K562 (cell line): ENCODE data around the gene NSMCE1. TPM values are rescaled to one million over a fixed set of nuclear protein-coding genes. Genes with fewer than 3 reads are reported as not detected.

Experiments used
- ATAC-seq: fragments of 200-7000 bp; cut with Tn5 transposase; 3 replicates; pipeline ENCODE4 v1.9.1; 2020; ENCODE audit warnings: moderate library complexity
- BruUV-seq: library from RNA; stranded (reverse); fragments of 400-500 nt; replicated peaks from 2 replicates; lab custom pipeline; 2021; lab: Mats Ljungman, UMichigan
- CTCF ChIA-PET: fragments of 300-600 bp; formaldehyde crosslinking; extraction: SDS; loops from one replicate; lab custom pipeline; 2021; ENCODE audit warnings: low intra/inter-chr PET ratio; lab: Yijun Ruan, JAX
- POLR2A ChIA-PET: fragments of 300-600, 350-650 bp; sonication (Branson Sonifier 250); formaldehyde crosslinking; extraction: SDS; loops from one replicate; lab custom pipeline; 2021; ENCODE audit warnings: antibody characterized with exemption, inconsistent platforms; lab: Yijun Ruan, JAX
- DNase-seq, 4 experiments: peaks; one replicate each; pipeline versions ENCODE4 v3.0.0 to v3.0.0-alpha.2; 2011 to 2018; ENCODE audit warnings: low spot score in 3 of 4, mixed read lengths in 3 of 4; ENCODE audit errors: extremely low read depth in 1 of 4
- FAIRE-seq: peaks from 2 replicates; lab custom pipeline; 2011; peaks lifted over from hg19 to GRCh38; lab: Jason Lieb, UNC
- H2AFZ ChIP-seq: 2 replicates; pipeline ENCODE4 v1.6.0; 2011; ENCODE audit warnings: low read depth, low read length, control low read depth, inconsistent platforms
- H3K27ac ChIP-seq: fragments of 200-600 bp; 3 replicates; pipeline ENCODE4 v1.8.0; 2011; ENCODE audit warnings: low read depth, mild to moderate bottlenecking, control low read depth, inconsistent platforms, low read length, moderate library complexity, mixed read lengths; ENCODE audit errors: extremely low read depth
- H3K27me3 ChIP-seq, 2 experiments: fragments of 300-600 bp in 1 of 2; 2 replicates in 1 of 2; 3 replicates in 1 of 2; pipeline versions ENCODE4 v1.6.0 to v1.8.0; 2011; ENCODE audit warnings: inconsistent platforms in 2 of 2, low read length in 2 of 2, mild to moderate bottlenecking in 1 of 2, mixed read lengths in 1 of 2, moderate library complexity in 1 of 2; ENCODE audit not compliant: control insufficient read depth in 2 of 2, insufficient read depth in 2 of 2
- H3K36me3 ChIP-seq: fragments of 300-600 bp; 3 replicates; pipeline ENCODE4 v1.8.0; 2011; ENCODE audit warnings: mild to moderate bottlenecking, low read length, inconsistent platforms; ENCODE audit not compliant: control insufficient read depth, insufficient read depth
- H3K4me1 ChIP-seq, 2 experiments: fragments of 200-600 bp in 1 of 2; replicated peaks in 1 of 2; 2 replicates in 1 of 2; 3 replicates in 1 of 2; pipeline versions ENCODE4 v1.5.1 to v1.8.0; 2011; ENCODE audit warnings: inconsistent platforms in 2 of 2, low read length in 2 of 2, mild to moderate bottlenecking in 1 of 2, mixed read lengths in 1 of 2, moderate library complexity in 1 of 2; ENCODE audit not compliant: control insufficient read depth in 2 of 2, insufficient read depth in 2 of 2
- H3K4me2 ChIP-seq: 2 replicates; pipeline ENCODE4 v1.6.1; 2011; ENCODE audit warnings: low read length, control low read depth, inconsistent platforms, mixed read lengths; ENCODE audit not compliant: insufficient read depth
- H3K4me3 ChIP-seq: fragments of 200-600 bp; sonication (generic), shearing (Covaris generic); 2 replicates; pipeline ENCODE4 v1.5.1; 2016; ENCODE audit warnings: control low read depth, inconsistent platforms
- H3K79me2 ChIP-seq: fragments of 200-600 bp; 3 replicates; pipeline ENCODE4 v1.8.0; 2011; ENCODE audit warnings: low read length, inconsistent platforms; ENCODE audit not compliant: control insufficient read depth, insufficient read depth
- H3K9ac ChIP-seq, 2 experiments: 2 replicates each; pipeline versions ENCODE4 v1.6.0 to v1.6.1; 2011; ENCODE audit warnings: low read depth in 2 of 2, low read length in 2 of 2, control low read depth in 1 of 2, inconsistent platforms in 1 of 2, mild to moderate bottlenecking in 1 of 2, mixed read lengths in 1 of 2; ENCODE audit not compliant: insufficient read depth in 1 of 2
- H3K9me1 ChIP-seq: one replicate; pipeline ENCODE4 v1.6.0; 2011; ENCODE audit warnings: inconsistent platforms, mild to moderate bottlenecking, low read length, moderate library complexity; ENCODE audit not compliant: control insufficient read depth, insufficient read depth
- H3K9me3 ChIP-seq: replicated peaks from 2 replicates; pipeline ENCODE4 v1.5.1; 2011; ENCODE audit warnings: low read depth, low read length, inconsistent platforms; ENCODE audit not compliant: control insufficient read depth, insufficient read depth
- H4K20me1 ChIP-seq: replicated peaks from 2 replicates; pipeline ENCODE4 v1.6.1; 2011; ENCODE audit warnings: low read length, inconsistent platforms, mixed read lengths; ENCODE audit not compliant: control insufficient read depth, insufficient read depth
- ARID3B ChIP-seq: fragments of 250-450 bp; sonication (Bioruptor Pico); IDR thresholded peaks from 2 replicates; pipeline ENCODE4 v1.4.0; 2020; ENCODE audit warnings: borderline replicate concordance
- ELK3 ChIP-seq: fragments of 450-650 bp; formaldehyde crosslinking; IDR thresholded peaks from 2 replicates; pipeline ENCODE4 v1.4.0; 2020; ENCODE audit warnings: mild to moderate bottlenecking
- EWSR1 ChIP-seq: fragments of 450-650 bp; IDR thresholded peaks from 2 replicates; pipeline ENCODE4 v1.6.1; 2018; ENCODE audit warnings: borderline replicate concordance, mild to moderate bottlenecking, low read depth, moderate library complexity; ENCODE audit not compliant: partially characterized antibody
- JUN ChIP-seq, 2 experiments: sonication (generic) in 1 of 2; formaldehyde crosslinking in 1 of 2; IDR thresholded peaks; 2 replicates each; pipeline versions ENCODE4 v1.6.1 to v1.8.0; 2012 to 2022; ENCODE audit warnings: borderline replicate concordance in 2 of 2, mild to moderate bottlenecking in 2 of 2, improper control_type of control experiment in 1 of 2, low read depth in 1 of 2, low read length in 1 of 2, missing genetic modification reagents in 1 of 2
- VEZF1 ChIP-seq: fragments of 200-800 bp; sonication (Bioruptor generic); IDR thresholded peaks from 2 replicates; pipeline ENCODE4 v1.6.1; 2017; ENCODE audit warnings: missing genetic modification characterization, missing compliant biosample characterization
- ZNF133 ChIP-seq: fragments of 250-450 bp; sonication (Bioruptor Pico); IDR thresholded peaks from 2 replicates; pipeline ENCODE4 v1.4.0; 2020; ENCODE audit warnings: mild to moderate bottlenecking
- ZSCAN32 ChIP-seq: fragments of 450-650 bp; formaldehyde crosslinking; IDR thresholded peaks from 2 replicates; pipeline ENCODE4 v1.4.0; 2020; ENCODE audit warnings: mild to moderate bottlenecking, moderate library complexity
- WGBS: fragments of 100-300 bp; shearing (Covaris generic); methylation state at CpG from one replicate; pipeline ENCODE4 v1.1.6; 2016; ENCODE audit warnings: low coverage, mixed read lengths; ENCODE audit not compliant: insufficient coverage; ENCODE audit errors: missing lambda C conversion rate; 5-methylcytosine and 5-hydroxymethylcytosine counted together
- in situ Hi-C: fragments of 300-500 bp; cut with MboI; formaldehyde crosslinking; loops from 4 replicates; pipeline ENCODE4 v1.15.0; 2018; ENCODE audit warnings: inconsistent platforms, mixed read lengths
- intact Hi-C: fragments of 100-400 bp; cut with micrococcal nuclease; formaldehyde crosslinking; loops from 2 replicates; pipeline ENCODE4 v1.14.2; 2022
- polyA plus RNA-seq, 8 experiments: library from polyadenylated mRNA; depleted of rRNA in 4 of 8; stranded (reverse) in 5 of 8; unstranded in 3 of 8; fragments of >200 nt; fragmentation: Nextera tagmentation in 2 of 8; fragmentation: Illumina TruSeq in 1 of 8; extraction: Ambion mirVana in 2 of 8; extraction: Trizol in 1 of 8; gene quantifications; 2 replicates each; pipeline versions ENCODE4 v1.2.1 to v1.2.3, GENCODE V29; 2011 to 2014; ENCODE audit warnings: inconsistent platforms in 1 of 8, missing spikeins in 1 of 8
- total RNA-seq, 7 experiments: library from RNA; depleted of rRNA in 6 of 7; stranded (reverse); fragments of >200 nt in 6 of 7; fragmentation: Illumina TruSeq in 2 of 7; extraction: Trizol in 2 of 7; gene quantifications; 2 replicates each; pipeline versions ENCODE4 v1.2.1 to v1.2.3, GENCODE V29; 2011 to 2021; ENCODE audit warnings: low replicate concordance in 1 of 7

The NSMCE1 gene
- total and polyA plus RNA-seq, 9 of the 15 experiments (the other 6 are each of a cell fraction or from before 2014, with no cell fraction given) = 52.1 to 163 (median 61.5) TPM

GRCh38 chr16:27188633-27189032 lies 79.9 kb downstream of the NSMCE1 start:
- no peak overlapping the region for H3K9ac ChIP-seq
- peaks cover 0 to 11% of the 10 kb centered on the region in 2 experiments; a peak in 4 of 5 replicates for H3K4me1 ChIP-seq
- H3K4me2 ChIP-seq = no peak overlapping the region
- ChIA-PET CTCF (no interaction called here), POLR2A (interaction anchor here (0.8 to 3.3 kb wide), 2 partner anchors 10 to 17 kb away, joined by 3 to 17 read pairs; no protein-coding TSS in a partner anchor)
- intact Hi-C loops (no loop called here), in situ Hi-C loops (no loop called here)
- no peak for TF ChIP-seq ELK3 (CRISPR knock-in tag)
- TF ChIP-seq JUN (IDR thresholded peaks at IDR 0.05; ENCODE audit: borderline replicate concordance, low read depth, low read length) = no peak
- no peak for TF ChIP-seq JUN (CRISPR knock-in tag; IDR thresholded peaks at IDR 0.05; ENCODE audit: borderline replicate concordance)
- TF ChIP-seq ZSCAN32 = no peak
- TF ChIP-seq ZNF133 (CRISPR knock-in tag) = no peak
- no peak for TF ChIP-seq VEZF1
- TF ChIP-seq EWSR1 = no peak
- no peak for TF ChIP-seq ARID3B
- H3K79me2 ChIP-seq = no peaks in the 10 kb centered on the region
- FAIRE-seq (no peak), ATAC-seq (no peak), DNase-seq (no peak)
- H3K4me3 ChIP-seq = no peak overlapping the region
- H3K36me3 ChIP-seq = no peaks in the 10 kb centered on the region
- WGBS = no CpG with 5 or more reads among the region's 2 CpGs
- H3K9me1 ChIP-seq = no peaks in the 10 kb centered on the region
- H3K27ac ChIP-seq = no peak overlapping the region
- no TSS peak for BruUV-seq
- peak overlapping the region; percentile 11; the same call in 1 of the 2 replicates for H2AFZ ChIP-seq
- peaks cover 7 to 21% of the 10 kb centered on the region in 2 experiments; a peak in 3 of 5 replicates for H3K27me3 ChIP-seq
- no peaks in the 10 kb centered on the region for H3K9me3 ChIP-seq
- H4K20me1 ChIP-seq = no peaks in the 10 kb centered on the region
